Stimulated activated CD4-positive, alpha-beta T cell treated with anti-CD3 and anti-CD28 coated beads, TNF-alpha, amount 100 ng/mL, for 4 hours (primary cell): Measurements from ENCODE around the gene MGAT1.
A peak's percentile ranks its signal among the peaks of the same experiment; 100 is the strongest.

Source experiments
- DNase-seq, 3 experiments: peaks; one replicate each; pipeline ENCODE4 v3.0.0-alpha.2; 2020; ENCODE audit warnings: low read depth in 3 of 3

MGAT1 gene

DNA sequence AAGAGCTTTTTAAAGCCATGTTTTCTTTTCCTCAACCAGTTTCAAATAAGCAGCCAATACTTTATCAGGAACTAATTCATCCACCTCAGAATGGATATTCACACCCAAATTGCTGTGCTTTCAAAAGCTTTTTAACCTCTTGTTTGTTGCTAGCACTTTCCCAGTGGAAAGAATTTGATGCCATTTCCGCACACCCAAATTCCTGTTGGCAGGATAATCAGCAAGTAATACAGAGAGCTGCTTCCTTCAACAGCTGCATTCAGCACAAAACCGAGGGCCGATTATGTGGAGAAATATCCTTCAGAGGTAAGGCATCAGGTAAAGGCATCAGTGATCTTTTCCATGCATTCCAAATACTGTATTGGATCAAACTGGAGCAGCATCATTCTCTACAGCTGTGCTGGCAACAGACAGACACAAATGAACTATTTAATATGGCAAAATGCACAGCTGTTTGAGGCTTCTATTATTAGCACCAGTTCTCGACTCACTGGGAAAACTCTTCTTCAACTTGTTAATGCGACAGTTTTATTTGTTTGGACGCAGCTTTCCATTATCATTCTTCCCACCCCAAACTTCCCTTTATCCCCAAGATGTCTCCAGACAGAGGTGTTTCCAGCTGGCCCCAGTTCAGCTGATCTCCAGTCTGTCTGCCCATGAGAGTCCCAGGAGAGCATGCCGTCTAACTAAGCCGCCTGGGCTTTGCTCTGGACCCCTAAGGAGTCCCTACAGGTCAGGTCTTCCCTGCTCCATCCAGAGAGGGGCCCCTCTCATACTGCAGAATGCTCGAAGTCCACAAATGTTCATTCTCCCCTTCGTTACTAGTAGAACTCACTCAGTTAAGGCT lies 22.2 kb upstream of the MGAT1 start:
- no peak for DNase-seq

DNA sequence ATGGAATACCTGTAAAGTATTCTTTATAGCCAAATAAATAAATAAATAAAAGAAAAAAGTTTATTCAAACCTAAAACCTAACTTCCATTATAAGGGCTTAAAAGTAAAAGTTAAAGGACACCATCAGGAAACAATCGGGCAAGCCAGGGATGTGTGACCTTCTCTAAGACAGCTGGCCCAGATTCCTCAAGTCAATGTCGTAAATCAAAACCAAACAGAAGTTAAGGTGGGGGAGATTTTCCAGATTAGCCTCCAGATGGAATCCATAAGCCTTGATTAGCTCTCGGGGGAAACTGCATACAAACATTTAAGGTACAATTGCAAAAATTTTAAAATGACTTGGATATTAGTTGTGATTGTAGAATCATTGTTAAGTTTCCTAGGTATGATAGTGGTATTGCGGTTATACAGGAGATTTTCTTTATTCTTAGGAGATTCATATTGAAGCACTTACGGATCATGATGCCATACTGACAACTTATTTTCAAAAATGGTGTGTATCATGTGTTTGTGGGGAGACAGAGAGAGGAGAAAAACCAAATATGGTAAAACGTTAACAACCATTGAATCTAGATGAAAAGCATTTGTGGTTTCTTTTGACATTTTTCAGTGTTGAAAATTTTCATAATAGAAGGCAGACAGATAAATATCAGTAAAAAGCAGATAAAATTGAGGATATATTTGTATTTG lies 21.5 kb upstream of the MGAT1 start:
- no peak for DNase-seq

DNA sequence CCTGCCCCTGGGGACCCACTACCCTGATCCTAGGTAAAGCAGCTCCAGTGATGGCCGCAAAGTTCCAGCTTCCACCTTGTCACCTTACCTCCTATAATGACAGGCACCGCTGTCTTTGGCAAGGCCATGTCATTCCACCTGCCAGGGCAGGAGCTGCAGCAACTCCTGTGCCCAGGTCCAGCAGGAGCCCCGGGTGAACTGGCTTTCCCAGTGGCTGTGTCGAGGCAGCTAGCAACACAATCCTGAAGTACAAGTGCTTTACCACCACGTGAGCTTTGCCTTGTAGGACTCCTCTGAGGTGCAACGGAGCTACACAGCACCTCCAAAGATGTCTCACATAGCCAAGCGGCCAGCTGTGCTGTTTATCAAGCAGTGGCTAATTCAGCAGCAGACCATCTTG lies 20.7 kb upstream of the MGAT1 start:
- DNase-seq = no peak

GRCh38 chr5:180821538-180821937 lies 18.9 kb upstream of the MGAT1 start:
- DNase-seq = no peak

- no peak for DNase-seq
These were observed 18.2 kb upstream of the MGAT1 start for GRCh38 chr5:180820788-180821321.

DNA sequence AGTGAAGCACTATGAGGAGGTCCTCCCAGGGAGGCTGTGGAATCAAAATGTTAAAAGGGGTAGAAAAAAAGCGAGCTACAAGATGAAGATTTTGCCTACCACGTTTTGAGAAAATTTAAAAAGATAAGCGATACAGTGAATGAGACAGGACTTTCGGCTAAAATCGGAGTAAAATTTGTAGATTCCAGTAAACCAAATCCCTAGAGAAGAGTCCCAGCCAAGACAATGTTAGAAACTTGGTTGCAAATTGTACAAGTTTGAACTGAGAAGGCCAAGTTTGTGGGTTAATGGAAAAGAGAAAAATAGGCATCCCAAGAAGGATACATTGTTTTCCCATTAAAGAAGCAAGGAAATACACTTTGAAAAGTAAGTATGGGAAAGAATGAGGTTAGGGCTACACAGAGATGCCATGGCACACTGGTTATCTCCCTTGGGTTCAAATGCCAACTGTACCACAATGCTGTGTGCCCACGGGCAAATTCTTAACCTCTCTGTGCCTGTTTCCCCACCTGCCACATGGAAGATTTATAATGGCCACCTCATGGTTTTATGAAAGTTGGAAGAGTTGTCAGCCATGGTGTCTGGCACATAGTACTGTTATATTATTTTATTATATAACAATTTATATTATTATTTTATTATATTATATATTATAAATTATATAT lies 16.2 kb upstream of the MGAT1 start:
- no peak for DNase-seq

GRCh38 chr5:180817893-180818674 lies 15.5 kb upstream of the MGAT1 start:
- DNase-seq = no peak

DNA sequence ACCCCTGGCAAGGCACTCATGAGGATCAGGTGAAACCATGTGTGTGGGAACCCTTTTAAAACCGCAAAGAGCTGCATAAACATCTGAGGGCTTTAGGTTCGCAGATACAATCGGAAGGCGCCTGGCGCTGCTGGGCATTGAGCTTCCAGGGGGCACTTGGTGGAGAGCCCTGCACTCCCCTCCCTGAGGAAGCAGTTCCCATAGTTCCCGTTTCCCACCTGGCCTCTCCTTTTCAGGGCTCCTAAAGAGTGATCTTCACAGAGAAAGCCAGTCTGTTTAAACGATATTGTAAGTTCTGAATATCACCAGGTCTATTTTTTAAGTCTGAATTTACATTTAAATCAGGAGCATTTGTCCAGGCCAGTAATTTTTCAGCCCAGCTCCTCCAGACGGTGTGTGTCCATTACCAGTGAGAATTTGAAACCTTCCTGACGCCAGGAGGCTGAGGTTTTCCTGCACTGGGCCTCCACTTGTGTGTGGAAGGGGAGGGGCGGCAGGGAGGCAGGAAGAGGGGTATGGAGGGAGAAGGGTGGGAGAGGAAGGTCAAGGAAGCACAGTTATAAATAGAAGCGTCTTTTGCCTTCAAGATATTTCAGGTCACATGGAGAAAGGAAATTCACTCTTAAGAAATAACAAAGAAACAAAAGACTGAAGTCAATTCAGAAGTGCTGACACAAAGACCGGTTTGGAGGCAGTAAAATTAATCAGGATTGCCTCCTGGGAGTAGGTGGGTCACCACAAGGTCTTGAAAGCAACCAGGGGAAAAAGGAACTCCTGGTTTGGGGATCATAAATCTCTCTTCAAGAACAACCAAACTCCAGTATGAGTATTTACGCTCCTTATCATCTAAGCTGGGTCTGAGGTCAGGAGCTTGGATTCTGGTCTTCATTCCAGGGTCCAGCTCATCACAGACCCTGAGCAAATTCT lies 14.3 kb upstream of the MGAT1 start:
- DNase-seq = no peak

- DNase-seq = no peak
These were observed 12.8 kb upstream of the MGAT1 start for GRCh38 chr5:180815293-180815917.

GRCh38 chr5:180813420-180813819 lies 10.8 kb upstream of the MGAT1 start:
- no peak for DNase-seq

DNA sequence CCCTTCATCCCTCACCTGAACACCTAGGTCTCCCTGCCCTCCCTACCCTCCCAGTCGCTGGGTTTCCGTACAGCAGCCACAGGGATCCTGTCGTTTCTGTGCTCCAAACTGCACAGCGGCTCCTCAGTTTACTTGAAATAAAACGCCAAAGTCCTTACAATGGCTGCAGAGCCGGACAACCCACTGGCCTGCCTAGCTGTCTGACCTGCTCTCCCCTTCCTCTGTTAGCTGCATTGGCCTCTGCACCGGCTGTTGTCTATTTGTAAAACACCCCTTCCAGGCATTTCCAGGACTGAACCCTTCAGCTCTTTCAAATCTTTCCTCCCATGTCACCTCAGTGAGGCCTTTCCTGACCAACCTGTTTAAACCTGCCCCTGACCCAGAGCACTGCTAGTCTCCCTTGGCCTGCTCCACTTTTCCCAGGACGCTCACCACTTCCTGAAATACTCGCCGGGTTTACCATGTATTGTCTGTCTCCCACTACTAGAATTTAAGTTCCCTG lies 9.1 kb upstream of the MGAT1 start:
- no peak for DNase-seq

DNA sequence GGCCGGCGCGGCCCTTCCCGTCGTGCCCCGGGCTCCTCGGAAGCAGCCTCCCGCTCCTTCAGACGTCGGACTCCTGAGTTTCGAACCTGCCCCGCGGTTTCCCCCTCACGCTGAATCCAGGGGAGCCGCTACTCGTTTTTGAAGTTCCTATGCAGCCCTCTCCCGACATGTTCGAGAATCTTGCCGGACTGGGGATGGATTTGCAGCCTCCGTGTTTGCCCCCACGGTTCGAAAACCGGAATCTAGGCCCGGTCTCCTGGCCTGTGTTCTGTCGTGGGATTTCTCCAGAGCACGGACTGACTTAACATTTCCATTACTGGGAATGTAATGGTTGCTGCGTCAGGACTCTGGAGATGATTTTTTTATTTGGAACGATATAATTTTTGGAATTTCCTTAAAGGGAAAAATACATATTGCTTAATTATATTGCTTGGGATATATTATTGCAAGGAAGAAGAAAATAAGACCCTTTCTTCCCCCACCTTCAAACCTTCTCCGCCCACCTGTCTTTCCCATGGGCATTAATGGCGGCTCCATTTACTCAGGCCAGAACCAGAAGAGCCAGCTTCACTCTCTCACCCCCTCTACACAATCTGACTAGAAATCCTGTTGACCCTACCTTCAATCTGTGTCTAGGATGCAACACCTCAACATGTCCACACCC lies 8.5 kb upstream of the MGAT1 start:
- no peak for DNase-seq

- DNase-seq = peak; percentile 92 to 96 (median 92)
These were observed 7.8 kb upstream of the MGAT1 start for GRCh38 chr5:180810210-180810958.

- DNase-seq = peak in 2 of 3 experiments; percentile 87 to 90
These were observed 7.0 kb upstream of the MGAT1 start for GRCh38 chr5:180809403-180810209.

- DNase-seq = no peak
These were observed 5.9 kb upstream of the MGAT1 start for GRCh38 chr5:180808461-180809000.

DNA sequence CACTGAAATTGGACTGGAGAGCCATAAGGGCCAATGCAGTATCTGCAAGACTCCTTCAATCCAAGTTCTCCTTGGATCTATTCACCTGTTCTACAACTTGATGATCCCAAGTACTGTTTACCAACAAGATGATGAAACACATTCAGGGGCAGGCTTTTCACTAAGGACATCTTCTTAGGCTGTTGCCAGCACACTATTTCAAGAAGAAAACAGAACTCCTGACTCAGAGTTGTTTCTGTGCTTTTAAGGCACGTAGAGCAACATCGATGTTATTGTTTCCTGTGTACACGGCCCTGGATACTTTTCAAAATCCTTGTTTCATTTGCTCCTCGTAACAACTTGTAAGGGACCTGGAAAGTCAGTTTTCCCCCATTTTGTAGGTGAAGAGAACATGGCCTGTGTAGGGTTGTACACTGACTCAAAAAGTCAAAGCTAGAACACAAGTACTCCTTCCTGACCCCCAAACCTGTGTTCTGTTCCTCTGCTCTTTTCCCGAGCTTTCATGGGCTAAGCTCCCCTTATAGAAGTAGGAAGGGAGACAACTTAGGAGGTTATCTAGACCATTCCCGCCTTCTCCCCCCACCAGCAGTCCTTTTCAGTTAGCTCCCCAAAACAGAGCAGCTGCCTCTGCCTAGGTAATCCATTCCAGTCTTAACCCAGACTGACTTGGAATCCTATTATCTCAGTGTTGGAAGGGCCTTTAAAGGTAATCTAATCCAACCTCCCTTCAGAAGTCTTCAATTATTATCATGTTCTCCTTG lies 5.2 kb upstream of the MGAT1 start:
- no peak for DNase-seq

GRCh38 chr5:180807046-180807445 lies 4.4 kb upstream of the MGAT1 start:
- DNase-seq = no peak
